ENCODE results near the gene LILRB4. TPM values are rescaled to one million over a fixed set of nuclear protein-coding genes. Genes with fewer than 3 reads are reported as not detected.
"Not testable (repeated sequence)": the region's sequence is repeated elsewhere in the genome, so short reads cannot be mapped to it uniquely, and the experiment has no call there.

Gene LILRB4
- total RNA-seq, 2 experiments from 2014 or later, result 1.7 to 2.5 TPM

GRCh38 chr19:54691582-54692297 is 29.0 kb downstream of the LILRB4 start:
- H3K36me3 Mint-ChIP-seq, result no peaks in the 10 kb centered on the region
- H3K9me3 Mint-ChIP-seq, result peaks cover 3% of the 10 kb centered on the region
- no peak overlapping the region for H3K27ac Mint-ChIP-seq
- H3K4me3 Mint-ChIP-seq, result no peak overlapping the region
- ATAC-seq (ENCODE audit: low read depth), result no peak
- POLR2A ChIA-PET, result no interaction called here
- no peaks in the 10 kb centered on the region for H3K4me1 Mint-ChIP-seq
- peaks cover 12% of the 10 kb centered on the region for H3K27me3 Mint-ChIP-seq
- no peak for DNase-seq

GRCh38 chr19:54692298-54692615 is 29.5 kb downstream of the LILRB4 start:
- no peak for DNase-seq
- H3K4me1 Mint-ChIP-seq, result no peaks in the 10 kb centered on the region
- peaks cover 3% of the 10 kb centered on the region for H3K9me3 Mint-ChIP-seq
- no peak for ATAC-seq (ENCODE audit: low read depth)
- H3K4me3 Mint-ChIP-seq, result no peak overlapping the region
- no peaks in the 10 kb centered on the region for H3K36me3 Mint-ChIP-seq
- POLR2A ChIA-PET, result no interaction called here
- peaks cover 10% of the 10 kb centered on the region for H3K27me3 Mint-ChIP-seq
- H3K27ac Mint-ChIP-seq, result no peak overlapping the region

- no peak for ATAC-seq (ENCODE audit: low read depth)
- no peaks in the 10 kb centered on the region for H3K36me3 Mint-ChIP-seq
- POLR2A ChIA-PET, result no interaction called here
- no peak overlapping the region for H3K27ac Mint-ChIP-seq
- no peak overlapping the region for H3K4me3 Mint-ChIP-seq
- peaks cover 3% of the 10 kb centered on the region for H3K9me3 Mint-ChIP-seq
- H3K4me1 Mint-ChIP-seq, result no peaks in the 10 kb centered on the region
- DNase-seq, result no peak
- H3K27me3 Mint-ChIP-seq, result peaks cover 4% of the 10 kb centered on the region
These were observed 31.9 kb downstream of the LILRB4 start for GRCh38 chr19:54694648-54695047.

- DNase-seq, result no peak
- Mint-ChIP-seq H3K27ac (no peak overlapping the region), H3K4me3 (no peak overlapping the region), H3K27me3 (peaks cover 3% of the 10 kb centered on the region), H3K36me3 (no peaks in the 10 kb centered on the region), H3K9me3 (peaks cover 3% of the 10 kb centered on the region), H3K4me1 (no peaks in the 10 kb centered on the region)
- ATAC-seq (ENCODE audit: low read depth), result no peak
- POLR2A ChIA-PET, result no interaction called here
These were observed 33.3 kb downstream of the LILRB4 start for GRCh38 chr19:54696117-54696548.

- H3K9me3 Mint-ChIP-seq, result peaks cover 3% of the 10 kb centered on the region
- ATAC-seq (ENCODE audit: low read depth) (no peak), DNase-seq (no peak)
- no peaks in the 10 kb centered on the region for H3K36me3 Mint-ChIP-seq
- peaks cover 3% of the 10 kb centered on the region for H3K27me3 Mint-ChIP-seq
- no peak overlapping the region for H3K4me3 Mint-ChIP-seq
- H3K4me1 Mint-ChIP-seq, result peaks cover 1% of the 10 kb centered on the region
- POLR2A ChIA-PET, result no interaction called here
- no peak overlapping the region for H3K27ac Mint-ChIP-seq
These were observed 34.0 kb downstream of the LILRB4 start for GRCh38 chr19:54696766-54697165.

DNA sequence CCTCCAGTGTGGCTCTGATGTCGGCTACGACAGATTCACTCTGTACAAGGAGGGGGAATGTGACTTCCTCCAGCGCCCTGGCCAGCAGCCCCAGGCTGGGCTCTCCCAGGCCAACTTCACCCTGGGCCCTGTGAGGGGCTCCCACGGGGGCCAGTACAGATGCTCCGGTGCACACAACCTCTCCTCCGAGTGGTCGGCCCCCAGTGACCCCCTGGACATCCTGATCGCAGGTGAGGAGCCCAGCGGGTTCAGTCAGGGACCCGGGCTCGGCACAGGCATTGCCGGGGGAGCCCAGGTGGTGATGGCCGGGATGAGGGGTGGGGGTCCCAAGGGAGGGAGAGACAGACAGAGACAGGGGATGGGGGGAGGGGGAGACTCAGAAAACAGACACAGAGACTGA is 34.9 kb downstream of the LILRB4 start:
- H3K27me3 Mint-ChIP-seq; POLR2A ChIA-PET; ATAC-seq (ENCODE audit: low read depth); H3K4me1 Mint-ChIP-seq; H3K9me3 Mint-ChIP-seq; H3K36me3 Mint-ChIP-seq; H3K27ac Mint-ChIP-seq; DNase-seq; H3K4me3 Mint-ChIP-seq: not testable (repeated sequence)

- H3K4me1 Mint-ChIP-seq, result peaks cover 36% of the 10 kb centered on the region
- H3K27me3 Mint-ChIP-seq, result peaks cover 11% of the 10 kb centered on the region
- no peak overlapping the region for H3K4me3 Mint-ChIP-seq
- no peaks in the 10 kb centered on the region for H3K36me3 Mint-ChIP-seq
- DNase-seq (no peak), ATAC-seq (ENCODE audit: low read depth) (no peak)
- peak overlapping the region; percentile 8 for H3K27ac Mint-ChIP-seq
- no peaks in the 10 kb centered on the region for H3K9me3 Mint-ChIP-seq
- POLR2A ChIA-PET, result no interaction called here
These were observed 42.1 kb downstream of the LILRB4 start for GRCh38 chr19:54704928-54705327.

DNA sequence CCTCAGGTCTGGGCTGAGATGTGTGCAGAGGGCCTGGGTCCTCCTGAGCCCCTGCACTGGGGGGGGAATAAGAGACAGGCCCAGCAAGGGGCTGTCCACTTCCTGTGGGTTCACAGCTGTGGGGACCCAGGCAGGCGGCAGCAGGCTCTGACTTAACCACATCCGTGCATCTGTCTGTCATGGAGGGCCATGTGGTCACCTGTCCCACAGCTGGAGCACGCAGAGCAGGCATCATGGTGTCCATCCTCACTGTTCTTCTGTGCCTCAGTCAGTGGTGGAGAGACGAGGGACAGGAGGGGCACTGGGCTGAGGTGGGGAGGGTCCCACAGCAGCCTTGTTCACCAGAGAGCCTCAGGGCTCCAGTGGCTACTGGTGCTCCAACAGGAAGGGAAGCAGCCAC is 45.2 kb downstream of the LILRB4 start:
- Mint-ChIP-seq H3K27me3 (peaks cover 8% of the 10 kb centered on the region), H3K9me3 (no peaks in the 10 kb centered on the region), H3K4me1 (peaks cover 39% of the 10 kb centered on the region), H3K36me3 (no peaks in the 10 kb centered on the region), H3K27ac (peak overlapping the region; percentile 78), H3K4me3 (peak overlapping the region; percentile 45)
- peak; percentile 80 for ATAC-seq (ENCODE audit: low read depth)
- DNase-seq, result peak; percentile 69
- POLR2A ChIA-PET, result interaction anchor here (0.6 kb wide), 1 partner anchor 189 kb away, joined by 3 read pairs; no protein-coding TSS in a partner anchor

DNA sequence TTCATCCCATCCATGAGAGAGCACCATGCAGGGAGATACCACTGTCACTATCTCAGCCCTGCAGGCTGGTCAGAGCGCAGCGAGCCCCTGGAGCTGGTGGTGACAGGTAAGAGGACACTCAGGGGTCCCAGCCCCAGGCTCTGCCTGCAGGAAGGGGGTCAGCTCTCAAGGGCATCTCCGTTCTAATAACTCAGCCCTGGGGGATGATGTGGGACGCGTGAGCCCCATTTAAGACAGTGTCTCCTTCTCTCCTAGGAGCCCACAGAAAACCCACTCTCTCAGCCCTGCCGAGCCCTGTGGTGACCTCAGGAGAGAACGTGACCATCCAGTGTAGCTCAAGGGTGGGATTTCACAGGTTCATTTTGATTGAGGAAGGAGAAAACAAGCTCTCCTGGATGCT is 46.0 kb downstream of the LILRB4 start:
- H3K4me3 Mint-ChIP-seq, result peak overlapping the region; percentile 51
- DNase-seq, result no peak
- POLR2A ChIA-PET, result no interaction called here
- H3K9me3 Mint-ChIP-seq, result no peaks in the 10 kb centered on the region
- H3K27me3 Mint-ChIP-seq, result peaks cover 5% of the 10 kb centered on the region
- no peaks in the 10 kb centered on the region for H3K36me3 Mint-ChIP-seq
- no peak for ATAC-seq (ENCODE audit: low read depth)
- peak overlapping the region; percentile 78 for H3K27ac Mint-ChIP-seq
- peaks cover 37% of the 10 kb centered on the region for H3K4me1 Mint-ChIP-seq

DNA sequence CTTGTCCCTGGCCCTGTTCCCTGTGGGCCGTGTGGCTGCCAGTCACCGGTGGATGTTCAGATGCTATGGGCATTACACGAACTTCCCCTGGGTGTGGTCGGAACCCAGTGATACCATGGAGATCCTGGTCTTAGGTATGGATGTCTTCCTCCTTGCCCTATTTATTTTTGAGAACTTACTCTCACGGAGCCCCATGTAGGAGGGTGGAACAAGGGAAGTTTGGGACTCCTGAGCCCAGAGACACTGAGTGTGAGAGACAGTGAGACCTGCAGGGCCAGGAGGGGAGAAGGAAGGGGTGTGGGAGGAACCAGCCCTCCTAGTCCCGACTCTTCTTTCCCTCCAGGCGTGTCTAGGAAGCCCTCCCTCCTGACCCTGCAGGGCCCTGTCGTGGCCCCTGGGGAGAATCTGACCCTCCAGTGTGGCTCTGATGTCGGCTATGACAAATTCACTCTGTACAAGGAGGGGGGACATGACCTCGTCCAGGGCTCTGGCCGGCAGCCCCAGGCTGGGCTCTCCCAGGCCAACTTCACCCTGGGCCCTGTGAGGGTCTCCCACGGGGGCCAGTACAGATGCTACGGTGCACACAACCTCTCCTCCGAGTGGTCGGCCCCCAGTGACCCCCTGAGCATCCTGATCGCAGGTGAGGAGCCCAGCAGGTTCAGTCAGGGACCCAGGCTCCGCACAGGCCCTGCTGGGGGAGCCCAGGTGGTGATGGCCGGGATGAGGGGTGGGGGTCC is 46.6 kb downstream of the LILRB4 start:
- peak overlapping the region; percentile 78 for H3K27ac Mint-ChIP-seq
- peaks cover 34% of the 10 kb centered on the region for H3K4me1 Mint-ChIP-seq
- POLR2A ChIA-PET, result no interaction called here
- H3K36me3 Mint-ChIP-seq, result no peaks in the 10 kb centered on the region
- no peaks in the 10 kb centered on the region for H3K9me3 Mint-ChIP-seq
- no peak for ATAC-seq (ENCODE audit: low read depth)
- peaks cover 5% of the 10 kb centered on the region for H3K27me3 Mint-ChIP-seq
- DNase-seq, result no peak
- peak overlapping the region; percentile 51 for H3K4me3 Mint-ChIP-seq

- H3K36me3 Mint-ChIP-seq; DNase-seq; POLR2A ChIA-PET; H3K27me3 Mint-ChIP-seq; H3K27ac Mint-ChIP-seq; H3K9me3 Mint-ChIP-seq; ATAC-seq (ENCODE audit: low read depth): not testable (repeated sequence)
- peaks cover 34% of the 10 kb centered on the region for H3K4me1 Mint-ChIP-seq
- H3K4me3 Mint-ChIP-seq, result peak overlapping the region; percentile 28
These were observed 47.2 kb downstream of the LILRB4 start for GRCh38 chr19:54709956-54710355.

Small RNA genes within 50 kb of the gene (microRNA-seq; reads per million reads assigned to microRNA genes)
- not detected for gene MIR8061

Other genes with a start within 250 kb of the LILRB4 start
- gene TTYH1, start 247.5 kb upstream of the LILRB4 start, total RNA-seq, result 1 to 10 TPM; 1.1 to 1.9 TPM
- gene LENG8, start 213.8 kb upstream of the LILRB4 start, total RNA-seq, result 100 to 1,000 TPM; 338 to 359 TPM
- gene LENG9, start 199.2 kb upstream of the LILRB4 start, total RNA-seq, result 1 to 10 TPM; 6.2 to 7.0 TPM
- not detected for gene CDC42EP5, start 189.7 kb upstream of the LILRB4 start, total RNA-seq
- under 1 TPM in 1 of 2 experiments, not detected in 1; 0.62 TPM for gene LAIR2, start 160.2 kb upstream of the LILRB4 start, total RNA-seq
- under 1 TPM in 1 of 2 experiments, not detected in 1; 0.65 TPM for gene LILRA2, start 89.2 kb upstream of the LILRB4 start, total RNA-seq
- not detected for gene LILRA1, start 69.4 kb upstream of the LILRB4 start, total RNA-seq
- gene LILRB1, start 32.5 kb upstream of the LILRB4 start, total RNA-seq, result 1 to 10 TPM; 1.8 to 2.3 TPM
- gene KIR3DL3, start 61.5 kb downstream of the LILRB4 start, total RNA-seq, result not detected
- under 1 TPM in 1 of 2 experiments, not detected in 1; 0.20 TPM for gene KIR2DL3, start 75.5 kb downstream of the LILRB4 start, total RNA-seq
- not detected for gene KIR2DL1, start 106.8 kb downstream of the LILRB4 start, total RNA-seq
- not detected for gene KIR2DL4, start 140.6 kb downstream of the LILRB4 start, total RNA-seq
- gene KIR3DL1, start 153.5 kb downstream of the LILRB4 start, total RNA-seq, result under 1 TPM in 1 of 2 experiments, not detected in 1; 0.23 TPM
- under 1 TPM in 1 of 2 experiments, not detected in 1; 0.17 TPM for gene KIR2DS4, start 169.7 kb downstream of the LILRB4 start, total RNA-seq
- gene KIR3DL2, start 187.5 kb downstream of the LILRB4 start, total RNA-seq, result under 1 TPM; 0.23 to 0.36 TPM
- under 1 TPM in 1 of 2 experiments, not detected in 1; 0.19 TPM for gene FCAR, start 211.2 kb downstream of the LILRB4 start, total RNA-seq
- under 1 TPM; 0.34 to 0.50 TPM for gene NCR1, start 243.2 kb downstream of the LILRB4 start, total RNA-seq